H1 (cell line): ENCODE data around the gene PHF24. TPM values are rescaled to one million over a fixed set of nuclear protein-coding genes. Genes with fewer than 3 reads are reported as not detected.

Source experiments
- CTCF ChIA-PET: fragments of 300-600 bp; sonication (Branson Sonifier 250); formaldehyde crosslinking; loops from one replicate; lab custom pipeline; 2021; ENCODE audit not compliant: partially characterized antibody; lab: Charles Lee
- POLR2A ChIA-PET: fragments of 300-600 bp; sonication (Branson Sonifier 250); formaldehyde crosslinking; loops from one replicate; lab custom pipeline; 2021; ENCODE audit warnings: inconsistent platforms; ENCODE audit not compliant: partially characterized antibody; lab: Charles Lee
- DNase-seq, 2 experiments: peaks; one replicate each; pipeline versions ENCODE4 v3.0.0 to v3.0.0-alpha.2; 2010 to 2022; ENCODE audit warnings: low spot score in 2 of 2, low read depth in 1 of 2, mixed read lengths in 1 of 2
- FAIRE-seq: peaks from 2 replicates; lab custom pipeline; 2011; peaks lifted over from hg19 to GRCh38; lab: Jason Lieb, UNC
- H2AFZ ChIP-seq: 2 replicates; pipeline ENCODE4 v1.8.1; 2012; ENCODE audit warnings: low read length, inconsistent platforms
- H2AK5ac ChIP-seq: 2 replicates; pipeline ENCODE4 v1.6.1; 2013; ENCODE audit warnings: low read depth, low read length
- H2BK120ac ChIP-seq: replicated peaks from 2 replicates; pipeline ENCODE3; 2013; ENCODE audit warnings: low read depth, low read length, inconsistent platforms
- H2BK12ac ChIP-seq: 2 replicates; pipeline ENCODE4 v1.6.1; 2013; ENCODE audit warnings: low read depth, low read length
- H2BK15ac ChIP-seq: 2 replicates; pipeline ENCODE4 v1.6.1; 2013; ENCODE audit warnings: low read length
- H2BK20ac ChIP-seq: 2 replicates; pipeline ENCODE4 v1.6.1; 2013; ENCODE audit warnings: low read length
- H2BK5ac ChIP-seq: 2 replicates; pipeline ENCODE4 v1.6.1; 2013; ENCODE audit warnings: low read depth, low read length
- H3K14ac ChIP-seq: 2 replicates; pipeline ENCODE4 v1.6.1; 2013; ENCODE audit warnings: inconsistent platforms; ENCODE audit not compliant: insufficient read length
- H3K18ac ChIP-seq: 2 replicates; pipeline ENCODE4 v1.6.1; 2013; ENCODE audit warnings: low read length; ENCODE audit errors: extremely low read depth
- H3K23ac ChIP-seq: 2 replicates; pipeline ENCODE4 v1.6.1; 2013; ENCODE audit warnings: inconsistent platforms; ENCODE audit not compliant: insufficient read length
- H3K23me2 ChIP-seq: 2 replicates; pipeline ENCODE4 v1.6.1; 2013; ENCODE audit warnings: low read depth, low read length
- H3K27ac ChIP-seq: 2 replicates; pipeline ENCODE4 v1.6.1; 2011; ENCODE audit warnings: low read depth, low read length, inconsistent platforms
- H3K27me3 ChIP-seq, 4 experiments: replicated peaks in 1 of 4; 1 replicate in 1 of 4; 2 replicates in 3 of 4; pipeline versions ENCODE4 v1.6.1 to v1.8.1; 2011 to 2013; ENCODE audit warnings: low read length in 3 of 4, mild to moderate bottlenecking in 3 of 4, inconsistent platforms in 2 of 4, mixed read lengths in 2 of 4, moderate library complexity in 1 of 4; ENCODE audit not compliant: control insufficient read depth in 3 of 4, insufficient read depth in 3 of 4; ENCODE audit errors: extremely low read depth in 1 of 4
- H3K36me3 ChIP-seq, 4 experiments: 2 replicates each; pipeline versions ENCODE4 v1.6.1 to v1.8.1; 2011 to 2013; ENCODE audit warnings: mild to moderate bottlenecking in 4 of 4, low read length in 3 of 4, moderate library complexity in 2 of 4, control low read depth in 1 of 4, inconsistent platforms in 1 of 4; ENCODE audit not compliant: insufficient read depth in 4 of 4, control insufficient read depth in 2 of 4
- H3K4ac ChIP-seq: replicated peaks from 2 replicates; pipeline ENCODE3; 2013; ENCODE audit warnings: low read length, low read depth, mixed read lengths, inconsistent platforms; ENCODE audit not compliant: insufficient read length
- H3K4me1 ChIP-seq, 4 experiments: replicated peaks in 1 of 4; 1 replicate in 1 of 4; 2 replicates in 3 of 4; pipeline versions ENCODE4 v1.6.1 to v1.8.1; 2011 to 2013; ENCODE audit warnings: low read length in 3 of 4, inconsistent platforms in 2 of 4, mixed read lengths in 1 of 4; ENCODE audit not compliant: insufficient read depth in 4 of 4, control insufficient read depth in 3 of 4
- H3K4me2 ChIP-seq, 2 experiments: 2 replicates each; pipeline versions ENCODE4 v1.6.1 to v1.8.1; 2011 to 2013; ENCODE audit warnings: low read depth in 2 of 2, low read length in 2 of 2, control low read depth in 1 of 2, inconsistent platforms in 1 of 2, mild to moderate bottlenecking in 1 of 2; ENCODE audit not compliant: insufficient read depth in 1 of 2
- H3K4me3 ChIP-seq, 4 experiments: fragments of 200-600, 300-600 bp in 1 of 4; sonication (generic), shearing (Covaris generic), sonication (Bioruptor Twin) in 1 of 4; 2 replicates each; pipeline versions ENCODE4 v1.5.1 to v1.8.1; 2011 to 2016; ENCODE audit warnings: low read length in 4 of 4, low read depth in 3 of 4, control low read depth in 2 of 4, inconsistent platforms in 2 of 4, mild to moderate bottlenecking in 2 of 4, mixed read lengths in 1 of 4, moderate library complexity in 1 of 4; ENCODE audit not compliant: insufficient read depth in 2 of 4; ENCODE audit errors: extremely low read depth in 1 of 4
- H3K56ac ChIP-seq: replicated peaks from 2 replicates; pipeline ENCODE3; 2013; ENCODE audit warnings: low read depth, mild to moderate bottlenecking, mixed read lengths, low read length, inconsistent platforms; ENCODE audit not compliant: insufficient read length
- H3K79me1 ChIP-seq: 2 replicates; pipeline ENCODE4 v1.6.1; 2013; ENCODE audit warnings: low read depth, low read length, control low read depth
- H3K79me2 ChIP-seq, 2 experiments: 2 replicates each; pipeline versions ENCODE4 v1.6.1 to v1.8.1; 2012 to 2013; ENCODE audit warnings: low read length in 2 of 2, mild to moderate bottlenecking in 2 of 2, inconsistent platforms in 1 of 2; ENCODE audit not compliant: insufficient read depth in 2 of 2, control insufficient read depth in 1 of 2
- H3K9ac ChIP-seq, 4 experiments: replicated peaks in 1 of 4; 1 replicate in 1 of 4; 2 replicates in 3 of 4; pipeline versions ENCODE4 v1.6.1 to v1.8.1; 2011 to 2013; ENCODE audit warnings: low read depth in 3 of 4, low read length in 3 of 4, control low read depth in 2 of 4, mild to moderate bottlenecking in 2 of 4, moderate library complexity in 2 of 4, inconsistent platforms in 1 of 4; ENCODE audit errors: extremely low read depth in 1 of 4
- H3K9me3 ChIP-seq, 2 experiments: 2 replicates each; pipeline versions ENCODE4 v1.6.1 to v1.8.1; 2012 to 2013; ENCODE audit warnings: mild to moderate bottlenecking in 2 of 2, moderate library complexity in 2 of 2, control low read depth in 1 of 2, inconsistent platforms in 1 of 2, low read depth in 1 of 2, low read length in 1 of 2, mixed read lengths in 1 of 2; ENCODE audit not compliant: insufficient read depth in 2 of 2
- H4K20me1 ChIP-seq, 2 experiments: replicated peaks in 1 of 2; 2 replicates each; pipeline versions ENCODE3 to v1.8.1; 2011 to 2013; ENCODE audit warnings: inconsistent platforms in 2 of 2, low read length in 2 of 2, mild to moderate bottlenecking in 1 of 2; ENCODE audit not compliant: insufficient read depth in 2 of 2, control insufficient read depth in 1 of 2
- H4K5ac ChIP-seq: 2 replicates; pipeline ENCODE4 v1.6.1; 2013; ENCODE audit warnings: low read length, low read depth, mixed read lengths, inconsistent platforms; ENCODE audit not compliant: insufficient read length
- H4K8ac ChIP-seq: 2 replicates; pipeline ENCODE4 v1.8.0; 2013; ENCODE audit warnings: mild to moderate bottlenecking, moderate library complexity, low read length, inconsistent platforms; ENCODE audit not compliant: insufficient read depth; ENCODE audit errors: extremely low read depth
- H4K91ac ChIP-seq: replicated peaks from 2 replicates; pipeline ENCODE3; 2013; ENCODE audit warnings: low read length, mixed read lengths, inconsistent platforms; ENCODE audit not compliant: insufficient read length
- CBX8 ChIP-seq: fragments of 300-800, 300-1000 bp; sonication (generic); IDR thresholded peaks from 2 replicates; pipeline ENCODE4 v1.7.1; 2016; ENCODE audit warnings: low read depth, low read length, borderline replicate concordance
- CHD2 ChIP-seq: IDR thresholded peaks from 2 replicates; pipeline ENCODE4 v1.6.1; 2012; ENCODE audit warnings: low read length, improper control_type of control experiment
- CREB1 ChIP-seq: IDR thresholded peaks from 2 replicates; pipeline ENCODE4 v1.6.1; 2012; ENCODE audit warnings: inconsistent platforms
- JUN ChIP-seq: IDR thresholded peaks from 2 replicates; pipeline ENCODE4 v1.6.1; 2011; ENCODE audit warnings: low read depth, mild to moderate bottlenecking, improper control_type of control experiment, low read length
- KDM1A ChIP-seq: fragments of 200-600, 300-600 bp; sonication (generic); IDR thresholded peaks from 2 replicates; pipeline ENCODE4 v1.7.1; 2016; ENCODE audit warnings: mild to moderate bottlenecking, low read length, borderline replicate concordance
- NANOG ChIP-seq: IDR thresholded peaks from 2 replicates; pipeline ENCODE4 v1.6.1; 2011; ENCODE audit warnings: low read length, low read depth, mild to moderate bottlenecking, inconsistent platforms; ENCODE audit not compliant: insufficient read depth, poor library complexity, severe bottlenecking
- POLR2AphosphoS5 ChIP-seq: IDR thresholded peaks from 2 replicates; pipeline ENCODE4 v1.6.1; 2011; ENCODE audit warnings: low read depth, low read length
- SRF ChIP-seq: IDR thresholded peaks from 2 replicates; pipeline ENCODE4 v1.6.1; 2011; ENCODE audit warnings: mild to moderate bottlenecking, low read depth, low read length, moderate library complexity
- TBP ChIP-seq: IDR thresholded peaks from 2 replicates; pipeline ENCODE4 v1.6.1; 2011; ENCODE audit warnings: low read depth, low read length, improper control_type of control experiment
- WGBS, 2 experiments: shearing (Covaris generic) in 1 of 2; methylation state at CpG; one replicate each; pipeline versions ENCODE4 v1.1.6 to v1.1.7; 2013 to 2015; ENCODE audit warnings: low lambda C conversion rate in 2 of 2, mixed read lengths in 2 of 2, inconsistent platforms in 1 of 2, low coverage in 1 of 2, missing lambda C conversion rate in 1 of 2; ENCODE audit not compliant: insufficient replicate concordance in 2 of 2, insufficient coverage in 1 of 2, insufficient read length in 1 of 2; ENCODE audit errors: extremely low coverage in 1 of 2, missing lambda C conversion rate in 1 of 2; 5-methylcytosine and 5-hydroxymethylcytosine counted together
- polyA plus RNA-seq, 7 experiments: library from polyadenylated mRNA; depleted of rRNA in 3 of 7; stranded (reverse) in 5 of 7; unstranded in 2 of 7; fragments of >200 nt in 5 of 7; fragments of 200-250 nt in 2 of 7; gene quantifications; 1 replicate in 5 of 7; 2 replicates in 1 of 7; 4 replicates in 1 of 7; pipeline versions ENCODE4 v1.2.1 to v1.2.3, GENCODE V29; 2011 to 2013; ENCODE audit warnings: missing spikeins in 2 of 7, mixed read lengths in 2 of 7
- total RNA-seq: library from RNA; stranded (reverse); fragmentation: NEBNext Ultra II Directional; extraction: Animal tissue kit (Norgen Biotek cat#: 25700); gene quantifications from 2 replicates; pipeline ENCODE4 v1.2.1, GENCODE V29; 2021
- TF ChIP-seq, protein P1 (sequence below), 3 experiments: IDR thresholded peaks; 1 replicate in 2 of 3; 2 replicates in 1 of 3; pipeline versions ENCODE4 v1.5.1 to v1.6.1; 2011; ENCODE audit warnings: low read length in 3 of 3, mild to moderate bottlenecking in 3 of 3, inconsistent platforms in 2 of 3, low read depth in 1 of 3, moderate library complexity in 1 of 3; ENCODE audit not compliant: insufficient read depth in 1 of 3; ENCODE audit errors: control extremely low read depth in 1 of 3

Gene PHF24
- total and polyA plus RNA-seq, 2 of the 8 experiments (the other 6 are each of a cell fraction or from before 2014, with no cell fraction given) = 0.29 to 0.35 TPM

DNA sequence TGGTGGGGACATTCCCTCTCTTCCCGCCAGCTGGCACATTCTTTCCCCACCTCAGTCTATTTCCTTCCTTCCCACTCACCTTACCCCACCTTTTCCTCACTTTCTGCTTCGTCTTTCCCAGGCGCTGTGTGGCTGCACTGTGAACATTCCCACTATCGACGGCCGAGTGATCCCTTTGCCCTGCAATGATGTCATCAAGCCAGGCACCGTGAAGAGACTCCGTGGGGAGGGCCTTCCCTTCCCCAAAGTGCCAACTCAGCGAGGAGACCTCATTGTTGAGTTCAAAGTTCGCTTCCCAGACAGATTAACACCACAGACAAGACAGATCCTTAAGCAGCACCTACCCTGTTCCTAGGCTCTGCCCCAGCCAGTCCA lies 38.8 kb downstream of the PHF24 start:
- Histone ChIP-seq H3K27me3 (no peaks in the 10 kb centered on the region), H3K79me2 (peaks cover 0 to 10% of the 10 kb centered on the region in 2 experiments; a peak in 2 of 4 replicates), H3K18ac (no peak overlapping the region), H3K4me2 (no peak overlapping the region), H2AK5ac (no peak overlapping the region), H3K14ac (no peak overlapping the region), H4K8ac (no peak overlapping the region), H2BK20ac (no peak overlapping the region), H3K4me3 (no peak overlapping the region), H4K91ac (no peak overlapping the region), H3K9me3 (no peaks in the 10 kb centered on the region), H4K5ac (no peak overlapping the region), H3K36me3 (peaks cover 18 to 41% (median 26%) of the 10 kb centered on the region in 4 experiments; a peak in 7 of 8 replicates), H2BK12ac (no peak overlapping the region), H3K23ac (no peak overlapping the region), H4K20me1 (no peaks in the 10 kb centered on the region), H3K23me2 (no peaks in the 10 kb centered on the region; the same call in 1 of the 2 replicates), H3K4me1 (peaks cover 19 to 28% (median 21%) of the 10 kb centered on the region in 4 experiments), H3K27ac (no peak overlapping the region), H3K4ac (no peak overlapping the region), H2BK5ac (no peak overlapping the region), H3K79me1 (peaks cover 6% of the 10 kb centered on the region; the same call in 1 of the 2 replicates), H2BK15ac (no peak overlapping the region), H3K56ac (no peak overlapping the region), H2BK120ac (no peak overlapping the region), H2AFZ (no peak overlapping the region), H3K9ac (0 out of 7 replicates have a peak overlapping the region, but pooled peaks of 1 of the 4 experiments have one; percentile 14)
- FAIRE-seq (no peak), DNase-seq (no peak)
- ChIA-PET POLR2A (interaction anchor here (1.1 to 2.7 kb wide), 4 partner anchors 8 to 71 kb away, joined by 3 to 9 read pairs (median 4); partner anchors contain the start of gene DNAJB5), CTCF (interaction anchor here (0.9 to 14.8 kb wide), 4 partner anchors 12 to 262 kb away, joined by 3 to 148 read pairs (median 10); a partner anchor contains a TSS)
- WGBS, 2 experiments = 89% methylated on average over 10 of the region's 10 CpGs; no CpG with 5 or more reads in 1 of the 2 experiments
- TF ChIP-seq SRF (no peak), CHD2 (no peak), KDM1A (no peak), JUN (no peak), NANOG (no peak), TBP (no peak), POLR2AphosphoS5 (no peak), CREB1 (no peak), CBX8 (no peak)
- TF ChIP-seq, protein P1, sequence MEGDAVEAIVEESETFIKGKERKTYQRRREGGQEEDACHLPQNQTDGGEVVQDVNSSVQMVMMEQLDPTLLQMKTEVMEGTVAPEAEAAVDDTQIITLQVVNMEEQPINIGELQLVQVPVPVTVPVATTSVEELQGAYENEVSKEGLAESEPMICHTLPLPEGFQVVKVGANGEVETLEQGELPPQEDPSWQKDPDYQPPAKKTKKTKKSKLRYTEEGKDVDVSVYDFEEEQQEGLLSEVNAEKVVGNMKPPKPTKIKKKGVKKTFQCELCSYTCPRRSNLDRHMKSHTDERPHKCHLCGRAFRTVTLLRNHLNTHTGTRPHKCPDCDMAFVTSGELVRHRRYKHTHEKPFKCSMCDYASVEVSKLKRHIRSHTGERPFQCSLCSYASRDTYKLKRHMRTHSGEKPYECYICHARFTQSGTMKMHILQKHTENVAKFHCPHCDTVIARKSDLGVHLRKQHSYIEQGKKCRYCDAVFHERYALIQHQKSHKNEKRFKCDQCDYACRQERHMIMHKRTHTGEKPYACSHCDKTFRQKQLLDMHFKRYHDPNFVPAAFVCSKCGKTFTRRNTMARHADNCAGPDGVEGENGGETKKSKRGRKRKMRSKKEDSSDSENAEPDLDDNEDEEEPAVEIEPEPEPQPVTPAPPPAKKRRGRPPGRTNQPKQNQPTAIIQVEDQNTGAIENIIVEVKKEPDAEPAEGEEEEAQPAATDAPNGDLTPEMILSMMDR (IDR thresholded peaks at IDR 0.05; ENCODE audit: control extremely low read depth in 1 of 3, insufficient read depth in 1 of 3, low read depth in 1 of 3, low read length in 3 of 3) = no peak
